Measurements from ENCODE around the gene CAPN14.

DNA sequence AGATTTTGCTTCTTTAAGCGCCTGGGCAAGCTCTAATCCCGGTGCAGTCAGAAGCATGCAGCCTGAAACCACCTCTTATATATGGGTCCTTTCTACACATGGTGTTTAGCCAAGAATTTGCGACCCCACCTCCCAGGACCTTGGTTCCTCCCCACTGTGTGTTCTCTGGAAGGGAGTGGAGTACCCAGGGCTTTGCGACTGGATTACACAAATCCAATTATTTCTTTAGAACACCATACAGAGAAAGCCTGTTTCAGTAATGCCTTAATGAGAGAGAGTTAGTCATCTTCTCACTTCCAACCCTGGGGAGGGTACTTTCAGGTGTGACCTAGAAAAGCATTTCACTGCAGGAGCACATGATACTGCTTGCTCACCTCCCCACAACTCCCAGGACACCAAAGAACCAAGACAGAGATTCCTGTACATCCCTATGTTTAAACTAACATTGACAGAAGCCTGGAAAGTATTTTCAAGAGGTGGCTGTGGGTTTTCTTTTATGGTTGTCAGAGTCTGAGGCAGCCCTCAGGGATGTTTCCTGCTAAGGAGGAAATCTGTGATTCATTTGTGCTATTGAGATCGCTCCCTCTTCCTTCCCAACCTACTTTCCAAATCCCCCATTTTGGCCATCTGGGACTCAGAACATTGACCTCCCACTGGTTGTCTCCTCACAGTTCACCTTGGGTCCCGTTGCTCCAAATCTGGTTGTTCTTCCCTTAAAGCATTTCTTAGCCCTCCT, at the start of gene CAPN14:
- TF ChIP-seq, protein P1, sequence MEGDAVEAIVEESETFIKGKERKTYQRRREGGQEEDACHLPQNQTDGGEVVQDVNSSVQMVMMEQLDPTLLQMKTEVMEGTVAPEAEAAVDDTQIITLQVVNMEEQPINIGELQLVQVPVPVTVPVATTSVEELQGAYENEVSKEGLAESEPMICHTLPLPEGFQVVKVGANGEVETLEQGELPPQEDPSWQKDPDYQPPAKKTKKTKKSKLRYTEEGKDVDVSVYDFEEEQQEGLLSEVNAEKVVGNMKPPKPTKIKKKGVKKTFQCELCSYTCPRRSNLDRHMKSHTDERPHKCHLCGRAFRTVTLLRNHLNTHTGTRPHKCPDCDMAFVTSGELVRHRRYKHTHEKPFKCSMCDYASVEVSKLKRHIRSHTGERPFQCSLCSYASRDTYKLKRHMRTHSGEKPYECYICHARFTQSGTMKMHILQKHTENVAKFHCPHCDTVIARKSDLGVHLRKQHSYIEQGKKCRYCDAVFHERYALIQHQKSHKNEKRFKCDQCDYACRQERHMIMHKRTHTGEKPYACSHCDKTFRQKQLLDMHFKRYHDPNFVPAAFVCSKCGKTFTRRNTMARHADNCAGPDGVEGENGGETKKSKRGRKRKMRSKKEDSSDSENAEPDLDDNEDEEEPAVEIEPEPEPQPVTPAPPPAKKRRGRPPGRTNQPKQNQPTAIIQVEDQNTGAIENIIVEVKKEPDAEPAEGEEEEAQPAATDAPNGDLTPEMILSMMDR (IDR thresholded peaks at IDR 0.05; ENCODE audit: poor library complexity): no peak
- no peak for TF ChIP-seq EZH2phosphoT487 (IDR thresholded peaks at IDR 0.05; ENCODE audit: low read depth, severe bottlenecking, unreplicated experiment)
